PFSK-1 (cell line): ENCODE data around the gene TAC3.

ENCODE experiments used
- REST ChIP-seq, 2 experiments: IDR thresholded peaks; 2 replicates each; pipeline versions ENCODE4 v1.6.1 to v1.8.0; 2011 to 2012; ENCODE audit warnings: low read depth in 2 of 2, low read length in 2 of 2, control low read depth in 1 of 2, inconsistent platforms in 1 of 2, mild to moderate bottlenecking in 1 of 2, moderate library complexity in 1 of 2; ENCODE audit not compliant: insufficient read depth in 1 of 2
- TAF1 ChIP-seq: IDR thresholded peaks from 2 replicates; pipeline ENCODE4 v1.6.1; 2012; ENCODE audit warnings: low read length, control low read depth, borderline replicate concordance; ENCODE audit not compliant: insufficient read depth

DNA sequence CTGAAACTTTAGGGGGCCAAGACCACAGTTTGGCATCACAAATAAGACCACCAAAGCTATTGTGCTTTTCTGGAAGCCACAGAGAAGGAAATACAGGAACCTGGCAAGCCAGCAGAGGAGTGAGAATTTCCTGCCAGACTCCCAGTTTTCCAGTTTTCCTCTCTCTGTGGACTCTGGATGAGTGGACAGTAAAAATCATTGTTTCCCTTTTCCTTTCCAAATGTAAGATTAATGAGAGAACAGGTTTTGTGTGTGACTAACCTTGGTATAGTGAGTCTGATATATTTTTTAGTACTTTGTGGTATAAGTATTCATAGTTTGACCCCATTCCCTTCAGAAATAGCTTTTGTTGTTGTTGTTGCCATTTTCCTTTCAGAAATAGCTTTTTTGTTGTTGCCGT, 2.6 kb upstream of the TAC3 start:
- no peak for TF ChIP-seq TAF1
- no peak for TF ChIP-seq REST (IDR thresholded peaks at IDR 0.05; ENCODE audit: insufficient read depth in 1 of 2, low read depth in 2 of 2, low read length in 2 of 2)
